Right cardiac atrium (tissue), 5 donors: ENCODE data around the gene SGF29. TPM values are rescaled to one million over a fixed set of nuclear protein-coding genes. Genes with fewer than 3 reads are reported as not detected.
"Not testable (repeated sequence)": the region's sequence is repeated elsewhere in the genome, so short reads cannot be mapped to it uniquely, and the experiment has no call there.

Experiments used
- ATAC-seq, 2 donors: fragments of 200-7000 bp; cut with Tn5 transposase; one replicate each; pipeline versions ENCODE4 v1.8.0 to v1.9.1; 2020; ENCODE audit warnings: moderate library complexity in 2 of 2, mild to moderate bottlenecking in 1 of 2
- DNase-seq, 3 donors: peaks; one replicate each; pipeline ENCODE4 v3.0.0-alpha.2; 2020
- H3K27ac ChIP-seq: one replicate; pipeline ENCODE4 v1.5.1; 2013; ENCODE audit warnings: mild to moderate bottlenecking, low read length, control low read depth, moderate library complexity
- H3K27me3 ChIP-seq: one replicate; pipeline ENCODE4 v1.6.1; 2013; ENCODE audit not compliant: control insufficient read depth, insufficient read depth
- H3K4me1 ChIP-seq: one replicate; pipeline ENCODE4 v1.6.1; 2013; ENCODE audit warnings: low read length; ENCODE audit not compliant: control insufficient read depth, insufficient read depth
- H3K4me3 ChIP-seq: one replicate; pipeline ENCODE4 v1.5.1; 2013; ENCODE audit warnings: low read length, control low read depth
- H3K9me3 ChIP-seq: one replicate; pipeline ENCODE4 v1.6.1; 2013; ENCODE audit warnings: low read length; ENCODE audit not compliant: control insufficient read depth
- WGBS: extraction: QIAGEN DNeasy Blood & Tissue Kit; methylation state at CpG from one replicate; pipeline ENCODE4 v1.1.7; 2013; 5-methylcytosine and 5-hydroxymethylcytosine counted together
- intact Hi-C, 4 donors: fragments of 100-400 bp; cut with DNase I; formaldehyde crosslinking; loops; one replicate each; pipeline versions ENCODE4 v1.11.0 to v1.14.0; 2022 to 2023
- polyA plus RNA-seq: library from polyadenylated mRNA; stranded (reverse); fragments of 200-250 nt; gene quantifications from one replicate; pipeline ENCODE4 v1.2.3, GENCODE V29; 2013
- total RNA-seq, 4 donors: library from RNA; stranded (reverse); fragmentation: NEBNext Ultra II Directional; extraction: Animal tissue kit (Norgen Biotek cat#: 25700); gene quantifications; one replicate each; pipeline ENCODE4 v1.2.1, GENCODE V29; 2021
- donor health status: healthy with polysubstance abuse.
- donor health status: DM: no; HTN: yes; CAD: no.
- donor health status: DM: no; HTN: no; CAD: no.
- donor health status: DM: no; HTN: yes; CAD: no; lungs with severe emphysema.
- donor health status: DM: yes; HTN: yes; CAD: no.

Gene SGF29
- total and polyA plus RNA-seq, 5 donors: 13.8 to 21.4 (median 18.2) TPM

- DNase-seq, H3K4me1 ChIP-seq, ATAC-seq, H3K9me3 ChIP-seq, H3K4me3 ChIP-seq, H3K27me3 ChIP-seq, intact Hi-C loops, H3K27ac ChIP-seq: not testable (repeated sequence)
- WGBS: 90% methylated on average over 4 of the region's 5 CpGs
Observed at GRCh38 chr16:28638359-28638758, 84.6 kb downstream of the SGF29 start.

DNA sequence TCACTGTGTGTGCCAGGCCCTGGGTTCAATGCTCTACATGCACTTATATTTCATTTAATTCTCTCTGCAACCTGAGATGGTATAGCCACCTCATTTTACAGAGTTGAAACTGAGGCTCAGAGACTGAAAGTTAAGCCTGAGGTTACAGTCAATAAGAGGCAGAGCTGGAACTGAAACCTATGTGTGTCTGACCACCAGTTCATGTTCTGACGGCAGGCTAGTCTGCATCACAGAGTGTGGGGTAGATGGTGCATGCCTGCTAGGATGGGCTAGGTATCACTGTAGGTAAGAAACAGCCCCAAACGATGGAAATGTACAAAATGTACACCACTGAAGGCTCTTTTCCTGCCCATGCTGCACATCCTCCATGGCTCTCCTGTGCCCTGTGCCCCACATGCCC is 86.2 kb downstream of the SGF29 start:
- H3K4me3 ChIP-seq, H3K9me3 ChIP-seq, H3K4me1 ChIP-seq, H3K27ac ChIP-seq, intact Hi-C loops, H3K27me3 ChIP-seq, ATAC-seq, DNase-seq: not testable (repeated sequence)
- WGBS: 70% methylated on average over 2 of the region's 2 CpGs

Other genes with a start within 250 kb of the SGF29 start
- gene NPIPB6, start 190.4 kb upstream of the SGF29 start, total RNA-seq: 1 to 10 TPM in 1 of 4 donors, under 1 TPM in 1, not detected in 2; 0.94 to 1.4 TPM
- gene NPIPB6, start 190.4 kb upstream of the SGF29 start, polyA plus RNA-seq: 0.45 TPM
- gene EIF3CL, start 150.1 kb upstream of the SGF29 start, total RNA-seq: 10 to 100 TPM; 17.4 to 54.2 (median 28.0) TPM
- 43.7 TPM for gene EIF3CL, start 150.1 kb upstream of the SGF29 start, polyA plus RNA-seq
- not detected for gene NPIPB7, start 81.6 kb upstream of the SGF29 start, total RNA-seq
- gene NPIPB7, start 81.6 kb upstream of the SGF29 start, polyA plus RNA-seq: not detected
- gene CLN3, start 61.8 kb upstream of the SGF29 start, total RNA-seq: 10 to 100 TPM; 10.0 to 17.9 (median 13.9) TPM
- 12.4 TPM for gene CLN3, start 61.8 kb upstream of the SGF29 start, polyA plus RNA-seq
- 1 to 10 TPM in 1 of 4 donors, under 1 TPM in 3; 0.37 to 1.0 (median 0.87) TPM for gene APOBR, start 59.3 kb upstream of the SGF29 start, total RNA-seq
- 0.68 TPM for gene APOBR, start 59.3 kb upstream of the SGF29 start, polyA plus RNA-seq
- gene IL27, start 47.1 kb upstream of the SGF29 start, total RNA-seq: not detected
- not detected for gene IL27, start 47.1 kb upstream of the SGF29 start, polyA plus RNA-seq
- gene NUPR1, start 14.9 kb upstream of the SGF29 start, total RNA-seq: 10 to 100 TPM; 63.7 to 69.8 (median 66.3) TPM
- gene NUPR1, start 14.9 kb upstream of the SGF29 start, polyA plus RNA-seq: 106 TPM
- 1 to 10 TPM; 2.1 to 3.8 (median 3.0) TPM for gene SULT1A2, start 43.1 kb downstream of the SGF29 start, total RNA-seq
- gene SULT1A2, start 43.1 kb downstream of the SGF29 start, polyA plus RNA-seq: 2.1 TPM
- gene SULT1A1, start 56.1 kb downstream of the SGF29 start, total RNA-seq: 10 to 100 TPM; 18.8 to 26.9 (median 22.0) TPM
- 29.1 TPM for gene SULT1A1, start 56.1 kb downstream of the SGF29 start, polyA plus RNA-seq
- under 1 TPM in 2 of 4 donors, not detected in 2; 0.44 to 0.95 TPM for gene NPIPB8, start 84.1 kb downstream of the SGF29 start, total RNA-seq
- not detected for gene NPIPB8, start 84.1 kb downstream of the SGF29 start, polyA plus RNA-seq
- 100 to 1,000 TPM; 292 to 519 (median 437) TPM for gene EIF3C, start 157.5 kb downstream of the SGF29 start, total RNA-seq
- 241 TPM for gene EIF3C, start 157.5 kb downstream of the SGF29 start, polyA plus RNA-seq
- 1 to 10 TPM in 2 of 4 donors, not detected in 2; 1.3 to 1.6 TPM for gene NPIPB9, start 197.9 kb downstream of the SGF29 start, total RNA-seq
- 0.45 TPM for gene NPIPB9, start 197.9 kb downstream of the SGF29 start, polyA plus RNA-seq